ENCODE results near the gene ABCA3.

Gene ABCA3

DNA sequence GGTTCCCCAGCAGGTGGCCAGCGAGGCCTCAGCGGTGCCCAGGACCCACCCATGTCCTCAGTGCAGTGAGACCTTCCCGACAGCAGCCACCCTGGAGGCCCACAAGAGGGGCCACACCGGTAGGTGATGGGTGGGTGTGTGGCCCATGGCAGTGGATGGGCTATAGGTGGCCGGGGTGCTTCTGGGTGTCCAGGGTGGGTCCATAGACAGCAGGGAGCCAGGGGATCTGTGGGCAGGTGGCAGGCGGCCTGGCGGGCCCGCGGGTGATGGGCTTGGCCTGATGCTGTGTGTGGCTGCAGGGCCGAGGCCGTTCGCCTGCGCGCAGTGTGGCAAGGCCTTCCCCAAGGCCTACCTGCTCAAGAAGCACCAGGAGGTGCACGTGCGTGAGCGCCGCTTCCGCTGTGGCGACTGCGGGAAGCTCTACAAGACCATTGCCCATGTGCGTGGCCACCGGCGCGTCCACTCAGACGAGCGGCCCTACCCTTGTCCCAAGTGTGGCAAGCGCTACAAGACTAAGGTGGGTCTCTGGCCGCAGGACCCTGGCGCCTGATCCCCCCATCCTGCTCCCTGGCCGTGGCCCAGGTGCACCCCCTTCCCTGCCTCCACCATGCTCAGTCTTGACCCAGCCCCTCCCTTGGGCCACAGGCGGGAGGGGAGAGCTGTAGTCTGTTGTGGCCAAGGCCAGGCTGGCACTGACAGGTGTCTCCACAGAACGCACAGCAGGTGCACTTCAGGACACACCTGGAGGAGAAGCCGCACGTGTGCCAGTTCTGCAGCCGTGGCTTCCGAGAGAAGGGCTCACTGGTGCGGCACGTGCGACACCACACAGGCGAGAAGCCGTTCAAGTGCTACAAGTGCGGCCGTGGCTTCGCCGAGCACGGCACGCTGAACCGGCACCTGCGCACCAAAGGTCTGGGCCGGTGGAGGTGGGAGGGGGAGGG lies 106.4 kb downstream of the ABCA3 start:
- DNase-seq = peak; percentile 80 to 97 (median 88)

DNA sequence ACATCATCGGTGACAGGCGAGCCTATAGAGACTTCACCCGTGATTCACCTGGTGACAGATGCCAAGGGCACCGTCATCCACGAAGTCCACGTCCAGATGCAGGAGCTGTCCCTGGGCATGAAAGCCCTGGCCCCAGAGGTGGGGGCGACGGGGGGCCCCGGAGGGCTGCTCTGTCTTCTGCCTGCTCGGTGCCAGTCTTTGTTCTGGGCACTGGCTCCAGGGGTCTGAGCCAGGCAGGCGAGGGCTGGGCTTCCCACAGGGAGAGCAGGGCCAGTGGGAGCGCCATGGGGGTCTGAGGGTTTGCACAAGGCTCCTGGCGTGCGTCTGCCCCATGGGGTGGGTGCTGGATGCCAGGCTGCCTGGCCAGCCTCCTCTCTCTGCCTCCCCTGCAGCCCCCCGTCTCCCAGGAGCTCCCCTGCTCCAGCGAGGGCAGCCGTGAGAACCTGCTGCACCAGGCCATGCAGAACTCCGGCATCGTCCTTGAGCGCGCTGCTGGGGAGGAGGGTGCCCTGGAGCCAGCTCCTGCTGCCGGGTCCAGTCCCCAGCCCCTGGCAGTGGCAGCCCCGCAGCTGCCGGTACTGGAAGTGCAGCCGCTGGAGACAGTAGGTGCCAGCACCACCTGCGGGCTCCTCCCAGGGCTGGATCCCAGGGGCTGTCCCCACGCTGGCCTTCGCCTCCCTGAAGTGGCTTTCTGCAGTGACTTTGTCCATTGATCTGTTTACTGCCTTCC lies 107.3 kb downstream of the ABCA3 start:
- DNase-seq = peak in 1 of 3 experiments; percentile 15

- DNase-seq = no peak
Measured at GRCh38 chr16:2232094-2232990, 108.2 kb downstream of the ABCA3 start.

GRCh38 chr16:2231016-2231931 lies 109.3 kb downstream of the ABCA3 start:
- peak; percentile 40 to 95 (median 75) for DNase-seq

DNA sequence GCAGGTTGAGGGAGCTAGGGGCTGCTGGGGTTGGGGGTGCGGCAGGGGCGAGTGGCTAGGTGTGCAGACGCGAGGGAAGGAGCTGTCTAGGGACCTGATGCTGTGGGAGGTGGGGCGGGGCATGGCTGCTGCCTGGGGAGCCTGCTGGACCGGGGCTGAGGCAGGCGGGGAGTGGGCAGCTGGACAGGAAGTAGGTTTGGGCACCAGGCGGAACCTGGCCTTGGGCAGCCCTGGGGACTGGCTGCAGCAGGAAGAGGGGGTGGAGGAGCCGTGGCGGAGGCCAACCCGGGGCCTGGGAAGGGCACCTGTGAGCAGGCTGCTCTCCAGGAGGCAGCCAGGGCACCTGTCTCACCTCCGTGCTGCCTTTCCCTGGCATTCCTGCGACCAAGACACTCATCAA lies 110.2 kb downstream of the ABCA3 start:
- DNase-seq = peak in 2 of 3 experiments; percentile 17 to 29

DNA sequence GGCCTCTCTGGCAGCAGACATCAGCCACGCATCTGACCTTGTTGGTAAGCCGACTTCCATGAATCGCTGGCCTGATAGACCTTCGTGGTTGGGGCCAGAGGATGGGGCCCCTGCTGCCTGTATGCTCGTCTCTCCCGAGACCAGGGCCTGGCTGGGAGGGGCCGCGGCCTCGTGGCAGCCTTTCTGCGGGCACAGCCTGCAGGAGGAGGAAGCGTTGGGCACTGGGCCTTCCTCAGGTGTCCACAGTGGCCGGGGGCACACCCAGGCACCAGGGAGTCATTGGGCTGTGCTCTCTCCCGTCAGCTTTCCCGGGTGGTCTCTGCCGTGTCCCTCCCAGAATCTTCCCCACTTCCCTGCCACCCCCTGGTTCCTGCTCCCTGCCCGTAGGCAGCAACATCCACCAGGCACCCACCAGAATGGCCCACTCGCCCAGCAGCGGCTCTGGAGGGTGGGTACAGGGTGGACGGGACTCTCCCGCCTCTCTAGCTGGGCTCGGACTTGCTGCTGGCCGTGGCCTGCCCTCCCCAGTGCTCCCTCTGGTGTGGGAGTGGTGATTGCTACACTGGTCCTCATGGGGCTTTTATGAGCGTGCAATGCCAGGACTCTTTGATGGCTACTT lies 110.8 kb downstream of the ABCA3 start:
- DNase-seq = no peak

DNA sequence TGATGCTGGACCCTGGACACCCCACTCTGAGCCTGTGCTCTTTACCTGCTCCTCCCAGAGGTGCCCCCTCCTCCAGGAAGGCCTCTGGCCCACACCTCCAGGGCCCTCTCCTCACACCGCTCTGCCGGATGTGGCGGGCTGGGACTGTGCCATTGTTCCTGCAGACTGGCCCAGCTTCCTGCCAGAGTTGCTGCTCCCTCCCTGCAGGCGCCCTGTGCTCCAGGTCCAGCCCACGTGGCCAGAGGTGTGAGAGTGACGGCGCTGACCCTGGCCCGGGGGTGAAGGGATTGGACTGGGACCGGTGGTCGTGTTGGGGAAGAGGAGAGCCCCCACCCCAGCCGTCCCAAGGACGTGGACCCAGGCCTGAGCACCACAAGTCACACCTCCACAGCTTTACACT lies 111.4 kb downstream of the ABCA3 start:
- DNase-seq = no peak

DNA sequence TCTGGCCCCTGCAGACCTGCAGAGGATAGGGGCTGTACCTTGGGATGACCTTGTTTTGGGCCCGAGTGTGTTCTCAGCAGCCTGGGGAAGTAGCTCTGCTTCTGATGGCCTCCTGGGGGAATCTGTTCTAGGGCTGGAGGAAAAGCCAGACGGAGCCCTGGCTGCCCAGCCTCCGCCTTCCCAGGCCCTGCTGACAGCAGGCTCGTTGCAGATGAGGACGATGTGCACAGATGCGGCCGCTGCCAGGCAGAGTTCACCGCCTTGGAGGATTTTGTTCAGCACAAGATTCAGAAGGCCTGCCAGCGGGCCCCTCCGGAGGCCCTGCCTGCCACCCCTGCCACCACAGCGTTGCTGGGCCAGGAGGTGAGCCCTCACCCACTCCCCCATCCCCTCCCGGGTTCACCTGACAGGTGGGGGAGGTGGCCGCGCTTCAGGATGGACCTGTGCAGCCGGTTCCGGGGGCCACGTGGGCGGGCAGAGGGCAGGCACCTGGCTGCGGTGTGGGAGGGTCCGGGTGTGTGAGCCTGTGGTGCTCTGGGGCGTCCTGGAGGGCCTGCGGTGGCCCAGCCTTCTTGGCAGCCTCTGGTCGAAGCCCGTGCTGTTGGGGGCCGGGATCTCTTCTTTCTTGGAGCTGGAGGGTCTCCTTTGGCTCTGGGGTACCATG lies 112.2 kb downstream of the ABCA3 start:
- DNase-seq = no peak

- no peak for DNase-seq
Measured at GRCh38 chr16:2226918-2227317, 113.6 kb downstream of the ABCA3 start.

- no peak for DNase-seq
Measured at GRCh38 chr16:2226245-2226793, 114.2 kb downstream of the ABCA3 start.

Data from NCI-H1417 (cell line).